K562 (cell line): ENCODE results near the gene TTLL3. TPM values are rescaled to one million over a fixed set of nuclear protein-coding genes. Genes with fewer than 3 reads are reported as not detected.

Source experiments
- ATAC-seq: fragments of 200-7000 bp; cut with Tn5 transposase; 3 replicates; pipeline ENCODE4 v1.9.1; 2020; ENCODE audit warnings: moderate library complexity
- BruUV-seq: library from RNA; stranded (reverse); fragments of 400-500 nt; replicated peaks from 2 replicates; lab custom pipeline; 2021; lab: Mats Ljungman, UMichigan
- CTCF ChIA-PET: fragments of 300-600 bp; formaldehyde crosslinking; extraction: SDS; loops from one replicate; lab custom pipeline; 2021; ENCODE audit warnings: low intra/inter-chr PET ratio; lab: Yijun Ruan, JAX
- POLR2A ChIA-PET: fragments of 300-600, 350-650 bp; sonication (Branson Sonifier 250); formaldehyde crosslinking; extraction: SDS; loops from one replicate; lab custom pipeline; 2021; ENCODE audit warnings: antibody characterized with exemption, inconsistent platforms; lab: Yijun Ruan, JAX
- DNase-seq, 4 experiments: peaks; one replicate each; pipeline versions ENCODE4 v3.0.0 to v3.0.0-alpha.2; 2011 to 2018; ENCODE audit warnings: low spot score in 3 of 4, mixed read lengths in 3 of 4; ENCODE audit errors: extremely low read depth in 1 of 4
- FAIRE-seq: peaks from 2 replicates; lab custom pipeline; 2011; peaks lifted over from hg19 to GRCh38; lab: Jason Lieb, UNC
- H2AFZ ChIP-seq: 2 replicates; pipeline ENCODE4 v1.6.0; 2011; ENCODE audit warnings: low read depth, low read length, control low read depth, inconsistent platforms
- H3K27ac ChIP-seq: fragments of 200-600 bp; 3 replicates; pipeline ENCODE4 v1.8.0; 2011; ENCODE audit warnings: low read depth, mild to moderate bottlenecking, control low read depth, inconsistent platforms, low read length, moderate library complexity, mixed read lengths; ENCODE audit errors: extremely low read depth
- H3K27me3 ChIP-seq, 2 experiments: fragments of 300-600 bp in 1 of 2; 2 replicates in 1 of 2; 3 replicates in 1 of 2; pipeline versions ENCODE4 v1.6.0 to v1.8.0; 2011; ENCODE audit warnings: inconsistent platforms in 2 of 2, low read length in 2 of 2, mild to moderate bottlenecking in 1 of 2, mixed read lengths in 1 of 2, moderate library complexity in 1 of 2; ENCODE audit not compliant: control insufficient read depth in 2 of 2, insufficient read depth in 2 of 2
- H3K36me3 ChIP-seq: fragments of 300-600 bp; 3 replicates; pipeline ENCODE4 v1.8.0; 2011; ENCODE audit warnings: mild to moderate bottlenecking, low read length, inconsistent platforms; ENCODE audit not compliant: control insufficient read depth, insufficient read depth
- H3K4me1 ChIP-seq, 2 experiments: fragments of 200-600 bp in 1 of 2; replicated peaks in 1 of 2; 2 replicates in 1 of 2; 3 replicates in 1 of 2; pipeline versions ENCODE4 v1.5.1 to v1.8.0; 2011; ENCODE audit warnings: inconsistent platforms in 2 of 2, low read length in 2 of 2, mild to moderate bottlenecking in 1 of 2, mixed read lengths in 1 of 2, moderate library complexity in 1 of 2; ENCODE audit not compliant: control insufficient read depth in 2 of 2, insufficient read depth in 2 of 2
- H3K4me2 ChIP-seq: 2 replicates; pipeline ENCODE4 v1.6.1; 2011; ENCODE audit warnings: low read length, control low read depth, inconsistent platforms, mixed read lengths; ENCODE audit not compliant: insufficient read depth
- H3K4me3 ChIP-seq: fragments of 200-600 bp; sonication (generic), shearing (Covaris generic); 2 replicates; pipeline ENCODE4 v1.5.1; 2016; ENCODE audit warnings: control low read depth, inconsistent platforms
- H3K79me2 ChIP-seq: fragments of 200-600 bp; 3 replicates; pipeline ENCODE4 v1.8.0; 2011; ENCODE audit warnings: low read length, inconsistent platforms; ENCODE audit not compliant: control insufficient read depth, insufficient read depth
- H3K9ac ChIP-seq, 2 experiments: 2 replicates each; pipeline versions ENCODE4 v1.6.0 to v1.6.1; 2011; ENCODE audit warnings: low read depth in 2 of 2, low read length in 2 of 2, control low read depth in 1 of 2, inconsistent platforms in 1 of 2, mild to moderate bottlenecking in 1 of 2, mixed read lengths in 1 of 2; ENCODE audit not compliant: insufficient read depth in 1 of 2
- H3K9me1 ChIP-seq: one replicate; pipeline ENCODE4 v1.6.0; 2011; ENCODE audit warnings: inconsistent platforms, mild to moderate bottlenecking, low read length, moderate library complexity; ENCODE audit not compliant: control insufficient read depth, insufficient read depth
- H3K9me3 ChIP-seq: replicated peaks from 2 replicates; pipeline ENCODE4 v1.5.1; 2011; ENCODE audit warnings: low read depth, low read length, inconsistent platforms; ENCODE audit not compliant: control insufficient read depth, insufficient read depth
- H4K20me1 ChIP-seq: replicated peaks from 2 replicates; pipeline ENCODE4 v1.6.1; 2011; ENCODE audit warnings: low read length, inconsistent platforms, mixed read lengths; ENCODE audit not compliant: control insufficient read depth, insufficient read depth
- ATF2 ChIP-seq: sonication (generic); formaldehyde crosslinking; IDR thresholded peaks from 2 replicates; pipeline ENCODE4 v1.8.1; 2022; ENCODE audit warnings: missing genetic modification reagents
- CBX1 ChIP-seq: sonication (generic); IDR thresholded peaks from 2 replicates; pipeline ENCODE4 v1.6.1; 2016; ENCODE audit warnings: antibody characterized with exemption, low read depth, mild to moderate bottlenecking
- CBX2 ChIP-seq: fragments of 200-600 bp; sonication (generic); IDR thresholded peaks from one replicate; pipeline ENCODE4 v1.6.1; 2012; ENCODE audit warnings: mild to moderate bottlenecking, low read length, inconsistent platforms; ENCODE audit not compliant: insufficient read depth, poor library complexity, severe bottlenecking
- DMBX1 ChIP-seq: fragments of 250-450 bp; sonication (Bioruptor Pico); IDR thresholded peaks from 2 replicates; pipeline ENCODE4 v1.8.0; 2022; ENCODE audit warnings: inconsistent platforms, mild to moderate bottlenecking, moderate library complexity, borderline replicate concordance
- GTF3C2 ChIP-seq: IDR thresholded peaks from 3 replicates; pipeline ENCODE4 v1.6.1; 2011; ENCODE audit warnings: borderline replicate concordance, mild to moderate bottlenecking, moderate library complexity; ENCODE audit not compliant: insufficient read length; ENCODE audit errors: extremely low read depth
- MAX ChIP-seq: sonication (generic); formaldehyde crosslinking; IDR thresholded peaks from 2 replicates; pipeline ENCODE4 v1.9.0; 2022; ENCODE audit warnings: mild to moderate bottlenecking, missing genetic modification reagents
- MAZ ChIP-seq, 2 experiments: fragments of 450-650 bp in 1 of 2; sonication (generic) in 1 of 2; formaldehyde crosslinking; IDR thresholded peaks in 1 of 2; conservative IDR thresholded peaks in 1 of 2; 2 replicates each; pipeline versions ENCODE4 v1.4.0 to v1.5.0; 2020; ENCODE audit warnings: mild to moderate bottlenecking in 1 of 2, missing genetic modification reagents in 1 of 2
- MEF2A ChIP-seq: IDR thresholded peaks from 2 replicates; pipeline ENCODE4 v1.6.1; 2011; ENCODE audit warnings: low read depth, mild to moderate bottlenecking, low read length, moderate library complexity; ENCODE audit not compliant: control insufficient read depth
- SLC30A9 ChIP-seq: fragments of 250-450 bp; sonication (Bioruptor Pico); IDR thresholded peaks from 2 replicates; pipeline ENCODE4 v1.8.0; 2022; ENCODE audit warnings: mild to moderate bottlenecking, moderate library complexity
- TSHZ1 ChIP-seq: fragments of 250-450 bp; sonication (Bioruptor Pico); IDR thresholded peaks from 2 replicates; pipeline ENCODE4 v1.4.0; 2020; ENCODE audit warnings: mild to moderate bottlenecking, moderate library complexity
- ZNF766 ChIP-seq: fragments of 200-800 bp; sonication (Bioruptor generic); conservative IDR thresholded peaks from 2 replicates; pipeline ENCODE4 v1.6.1; 2016; ENCODE audit warnings: missing genetic modification characterization, missing compliant biosample characterization
- WGBS: fragments of 100-300 bp; shearing (Covaris generic); methylation state at CpG from one replicate; pipeline ENCODE4 v1.1.6; 2016; ENCODE audit warnings: low coverage, mixed read lengths; ENCODE audit not compliant: insufficient coverage; ENCODE audit errors: missing lambda C conversion rate; 5-methylcytosine and 5-hydroxymethylcytosine counted together
- in situ Hi-C: fragments of 300-500 bp; cut with MboI; formaldehyde crosslinking; loops from 4 replicates; pipeline ENCODE4 v1.15.0; 2018; ENCODE audit warnings: inconsistent platforms, mixed read lengths
- intact Hi-C: fragments of 100-400 bp; cut with micrococcal nuclease; formaldehyde crosslinking; loops from 2 replicates; pipeline ENCODE4 v1.14.2; 2022
- polyA plus RNA-seq, 8 experiments: library from polyadenylated mRNA; depleted of rRNA in 4 of 8; stranded (reverse) in 5 of 8; unstranded in 3 of 8; fragments of >200 nt; fragmentation: Nextera tagmentation in 2 of 8; fragmentation: Illumina TruSeq in 1 of 8; extraction: Ambion mirVana in 2 of 8; extraction: Trizol in 1 of 8; gene quantifications; 2 replicates each; pipeline versions ENCODE4 v1.2.1 to v1.2.3, GENCODE V29; 2011 to 2014; ENCODE audit warnings: inconsistent platforms in 1 of 8, missing spikeins in 1 of 8
- total RNA-seq, 7 experiments: library from RNA; depleted of rRNA in 6 of 7; stranded (reverse); fragments of >200 nt in 6 of 7; fragmentation: Illumina TruSeq in 2 of 7; extraction: Trizol in 2 of 7; gene quantifications; 2 replicates each; pipeline versions ENCODE4 v1.2.1 to v1.2.3, GENCODE V29; 2011 to 2021; ENCODE audit warnings: low replicate concordance in 1 of 7

The TTLL3 gene
- total and polyA plus RNA-seq, 9 of the 15 experiments (the other 6 are each of a cell fraction or from before 2014, with no cell fraction given), result 8.9 to 106 (median 33.2) TPM

GRCh38 chr3:9792405-9793160, 17.5 kb upstream of the TTLL3 start, which contains the start of the genes ARPC4 and TADA3:
ARPC4 (plus strand) TSS chr3:9793082; CDS start chr3:9793122, 40 bp downstream.
TADA3 (minus strand) TSS chr3:9792473; CDS start chr3:9791466, 1,007 bp downstream.
- intact Hi-C loops (loop anchor here (1.0 to 10.0 kb wide), 3 partner anchors 42 to 288 kb away; no protein-coding TSS in a partner anchor), in situ Hi-C loops (no loop called here)
- Histone ChIP-seq H2AFZ (peak within 1 kb of the TSS; percentile 97), H3K4me2 (peak within 1 kb of the TSS; percentile 100), H3K9ac (peak within 1 kb of the TSS; percentile 94 to 100), H3K27me3 (no peaks in the 10 kb centered on the region), H4K20me1 (peaks cover 3% of the 10 kb centered on the region; the same call in 1 of the 2 replicates), H3K4me1 (peaks cover 15% of the 10 kb centered on the region in 2 experiments; a peak in 4 of 5 replicates), H3K36me3 (peaks cover 74% of the 10 kb centered on the region), H3K79me2 (peaks cover 68% of the 10 kb centered on the region), H3K9me1 (peaks cover 3% of the 10 kb centered on the region), H3K9me3 (no peaks in the 10 kb centered on the region), H3K4me3 (peak within 1 kb of the TSS; percentile 99), H3K27ac (peak within 1 kb of the TSS; percentile 100)
- under 1% methylated on average over 58 of the region's 65 CpGs for WGBS
- POLR2A ChIA-PET, result interaction anchor here (0.5 to 2.9 kb wide), 25 partner anchors 9 to 528 kb away, joined by 3 to 49 read pairs (median 4); partner anchors contain the start of genes BRPF1, OGG1, RPUSD3 and SEC13
- no TSS peak for BruUV-seq
- CTCF ChIA-PET, result interaction anchor here (0.7 kb wide), 1 partner anchor 248 kb away, joined by 3 read pairs; no protein-coding TSS in a partner anchor
- DNase-seq (peak; percentile 95 to 97 (median 96)), ATAC-seq (peak; percentile 92), FAIRE-seq (peak; percentile 91)
- TF ChIP-seq CBX1, result no peak
- TF ChIP-seq DMBX1, result no peak
- TF ChIP-seq MAZ (CRISPR knock-in tag; conservative IDR thresholded peaks at IDR 0.05 in 1 of 2, IDR thresholded peaks at IDR 0.05 in 1 of 2), result peak; percentile 81 to 97
- no peak for TF ChIP-seq ATF2 (CRISPR knock-in tag)
- TF ChIP-seq TSHZ1 (CRISPR knock-in tag), result no peak
- no peak for TF ChIP-seq MEF2A
- TF ChIP-seq CBX2, result no peak
- no peak; the same call in 1 of the 2 replicates for TF ChIP-seq ZNF766 (CRISPR knock-in tag)
- TF ChIP-seq SLC30A9 (CRISPR knock-in tag), result no peak
- TF ChIP-seq GTF3C2, result no peak
- no peak for TF ChIP-seq MAX (CRISPR knock-in tag)
